H9 (cell line): ENCODE results near the gene GCG. TPM values are rescaled to one million over a fixed set of nuclear protein-coding genes. Genes with fewer than 3 reads are reported as not detected.

Source experiments
- DNase-seq: peaks from one replicate; pipeline ENCODE4 v3.0.0-alpha.2; 2017
- H2AFZ ChIP-seq: one replicate; pipeline ENCODE4 v1.6.1; 2013; ENCODE audit warnings: mild to moderate bottlenecking, low read length, control low read depth, moderate library complexity
- H2AK5ac ChIP-seq: 2 replicates; pipeline ENCODE4 v1.6.1; 2013; ENCODE audit warnings: low read length, control low read depth, mixed read lengths; ENCODE audit not compliant: insufficient read length
- H2BK120ac ChIP-seq: one replicate; pipeline ENCODE4 v1.6.1; 2013; ENCODE audit warnings: low read depth, mild to moderate bottlenecking, low read length, control low read depth, inconsistent platforms; ENCODE audit not compliant: poor library complexity, severe bottlenecking
- H2BK12ac ChIP-seq: 2 replicates; pipeline ENCODE4 v1.6.1; 2013; ENCODE audit warnings: low read length, control low read depth, mixed read lengths, low read depth; ENCODE audit not compliant: insufficient read length
- H2BK15ac ChIP-seq: 2 replicates; pipeline ENCODE4 v1.6.1; 2013; ENCODE audit warnings: low read depth, low read length, control low read depth
- H2BK20ac ChIP-seq: one replicate; pipeline ENCODE4 v1.6.1; 2013; ENCODE audit warnings: low read depth, mild to moderate bottlenecking, low read length, control low read depth, inconsistent platforms; ENCODE audit not compliant: poor library complexity, severe bottlenecking
- H2BK5ac ChIP-seq: 2 replicates; pipeline ENCODE4 v1.6.1; 2013; ENCODE audit warnings: low read length, control low read depth, mixed read lengths; ENCODE audit not compliant: insufficient read length
- H3K14ac ChIP-seq: 2 replicates; pipeline ENCODE4 v1.6.1; 2013; ENCODE audit warnings: low read length, control low read depth; ENCODE audit not compliant: insufficient read depth
- H3K18ac ChIP-seq: 2 replicates; pipeline ENCODE4 v1.6.1; 2013; ENCODE audit warnings: low read depth, mild to moderate bottlenecking, mixed read lengths, low read length, control low read depth; ENCODE audit not compliant: insufficient read length
- H3K23ac ChIP-seq: 2 replicates; pipeline ENCODE4 v1.6.1; 2013; ENCODE audit warnings: low read length, control low read depth, mixed read lengths, low read depth; ENCODE audit not compliant: insufficient read length
- H3K23me2 ChIP-seq: 2 replicates; pipeline ENCODE4 v1.6.1; 2013; ENCODE audit warnings: low read depth, mild to moderate bottlenecking, mixed read lengths, low read length, control low read depth; ENCODE audit not compliant: insufficient read length, poor library complexity, severe bottlenecking
- H3K27ac ChIP-seq: 2 replicates; pipeline ENCODE4 v1.5.1; 2013; ENCODE audit warnings: low read length, control low read depth, mixed read lengths, low read depth; ENCODE audit not compliant: insufficient read length
- H3K27me3 ChIP-seq: 2 replicates; pipeline ENCODE4 v1.6.1; 2013; ENCODE audit warnings: low read length, control low read depth, inconsistent platforms; ENCODE audit not compliant: insufficient read depth
- H3K4ac ChIP-seq: 2 replicates; pipeline ENCODE4 v1.6.1; 2013; ENCODE audit warnings: low read depth, mild to moderate bottlenecking, control low read depth, inconsistent platforms, low read length, moderate library complexity
- H3K4me1 ChIP-seq: 2 replicates; pipeline ENCODE4 v1.6.1; 2013; ENCODE audit warnings: low read length, control low read depth, inconsistent platforms; ENCODE audit not compliant: insufficient read depth
- H3K4me2 ChIP-seq: 2 replicates; pipeline ENCODE4 v1.6.1; 2013; ENCODE audit warnings: low read length, control low read depth, mixed read lengths; ENCODE audit not compliant: insufficient read length, insufficient read depth
- H3K56ac ChIP-seq: 2 replicates; pipeline ENCODE4 v1.6.1; 2013; ENCODE audit warnings: low read depth, mild to moderate bottlenecking, mixed read lengths, low read length, control low read depth; ENCODE audit not compliant: insufficient read length
- H3K79me1 ChIP-seq: 2 replicates; pipeline ENCODE4 v1.6.1; 2013; ENCODE audit warnings: low read depth, mild to moderate bottlenecking, moderate library complexity, low read length, control low read depth, inconsistent platforms; ENCODE audit not compliant: insufficient read depth, poor library complexity, severe bottlenecking
- H3K79me2 ChIP-seq: 2 replicates; pipeline ENCODE4 v1.6.1; 2013; ENCODE audit warnings: low read length, control low read depth, inconsistent platforms; ENCODE audit not compliant: insufficient read depth
- H3K9ac ChIP-seq: 2 replicates; pipeline ENCODE4 v1.6.1; 2013; ENCODE audit warnings: low read length, control low read depth, mixed read lengths; ENCODE audit not compliant: insufficient read length; ENCODE audit errors: extremely low read depth
- H3K9me3 ChIP-seq: one replicate; pipeline ENCODE4 v1.6.1; 2013; ENCODE audit warnings: low read depth, low read length, inconsistent platforms; ENCODE audit not compliant: control insufficient read depth
- H3T11ph ChIP-seq: one replicate; pipeline ENCODE4 v1.6.1; 2013; ENCODE audit warnings: mild to moderate bottlenecking, low read length, control low read depth, inconsistent platforms
- H4K20me1 ChIP-seq: one replicate; pipeline ENCODE4 v1.6.1; 2013; ENCODE audit not compliant: control insufficient read depth, insufficient read length, insufficient read depth
- H4K5ac ChIP-seq: 2 replicates; pipeline ENCODE4 v1.6.1; 2013; ENCODE audit warnings: low read depth, mild to moderate bottlenecking, mixed read lengths, low read length, control low read depth; ENCODE audit not compliant: insufficient read length
- H4K8ac ChIP-seq: replicated peaks from 2 replicates; pipeline ENCODE4 v1.6.1; 2013; ENCODE audit warnings: low read length, control low read depth, mixed read lengths, low read depth; ENCODE audit not compliant: insufficient read length
- H4K91ac ChIP-seq: 2 replicates; pipeline ENCODE4 v1.6.1; 2013; ENCODE audit warnings: low read depth, mild to moderate bottlenecking, moderate library complexity, mixed read lengths, low read length, control low read depth; ENCODE audit not compliant: insufficient read length
- H3K27ac Mint-ChIP-seq, 3 experiments: 2 replicates in 2 of 3; 3 replicates in 1 of 3; pipeline ENCODE4 v1.8.0; 2020 to 2021; ENCODE audit warnings: mixed read lengths in 3 of 3, mild to moderate bottlenecking in 1 of 3, moderate library complexity in 1 of 3
- H3K27me3 Mint-ChIP-seq: 2 replicates; pipeline ENCODE4 v1.8.0; 2021; ENCODE audit warnings: low read depth, mild to moderate bottlenecking, moderate library complexity, mixed read lengths
- H3K36me3 Mint-ChIP-seq, 3 experiments: 2 replicates in 2 of 3; 3 replicates in 1 of 3; pipeline ENCODE4 v1.8.0; 2020 to 2021; ENCODE audit warnings: low read depth in 3 of 3, mixed read lengths in 3 of 3; ENCODE audit not compliant: insufficient read depth in 1 of 3
- H3K4me1 Mint-ChIP-seq, 2 experiments: 2 replicates each; pipeline ENCODE4 v1.8.0; 2020; ENCODE audit warnings: mixed read lengths in 2 of 2
- H3K4me3 Mint-ChIP-seq, 2 experiments: 2 replicates in 1 of 2; 3 replicates in 1 of 2; pipeline ENCODE4 v1.8.0; 2020 to 2021; ENCODE audit warnings: mild to moderate bottlenecking in 2 of 2, mixed read lengths in 2 of 2, moderate library complexity in 1 of 2
- H3K9me3 Mint-ChIP-seq, 2 experiments: 2 replicates in 1 of 2; 3 replicates in 1 of 2; pipeline ENCODE4 v1.8.0; 2020; ENCODE audit warnings: mild to moderate bottlenecking in 2 of 2, mixed read lengths in 2 of 2, moderate library complexity in 1 of 2
- WGBS: extraction: QIAGEN DNeasy Blood & Tissue Kit; methylation state at CpG from one replicate; pipeline ENCODE4 v1.1.7; 2013; ENCODE audit warnings: missing lambda C conversion rate, low lambda C conversion rate, mixed read lengths; ENCODE audit not compliant: insufficient read length; ENCODE audit errors: extremely low coverage; 5-methylcytosine and 5-hydroxymethylcytosine counted together
- total RNA-seq: library from RNA; stranded (reverse); gene quantifications from 2 replicates; pipeline ENCODE4 v1.2.1, GENCODE V29; 2021
- TF ChIP-seq, protein P1 (sequence below): fragments of 200-600 bp; sonication (generic); conservative IDR thresholded peaks from 3 replicates; pipeline ENCODE4 v1.8.0; 2021; ENCODE audit warnings: antibody characterized with exemption, mild to moderate bottlenecking

The GCG gene
- total RNA-seq, 1 experiment from 2014 or later = not detected

DNA sequence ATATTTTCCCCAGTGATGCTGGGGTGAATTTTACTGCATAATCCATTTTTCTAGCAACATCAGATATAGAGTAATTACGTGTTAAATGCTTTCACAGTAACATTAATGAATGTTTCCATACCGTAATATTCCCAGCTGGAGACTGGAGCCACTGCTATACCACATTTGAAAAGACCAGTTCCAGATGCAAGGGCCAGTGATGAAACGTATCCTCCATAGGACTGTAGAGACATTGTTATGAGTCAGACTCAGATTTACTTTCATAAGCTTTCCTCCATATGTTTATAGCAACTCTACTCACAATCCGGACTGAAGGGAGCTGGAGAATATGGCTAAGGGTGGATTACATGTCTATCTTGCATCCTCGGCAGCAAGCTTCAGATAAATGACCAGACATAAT, 22.7 kb upstream of the GCG start:
- H2BK5ac ChIP-seq = no peak overlapping the region
- no peak overlapping the region for H3K14ac ChIP-seq
- H3K27me3 Mint-ChIP-seq = no peaks in the 10 kb centered on the region
- H3K4ac ChIP-seq = no peak overlapping the region
- H2BK12ac ChIP-seq = no peak overlapping the region
- no peaks in the 10 kb centered on the region for H3K9me3 Mint-ChIP-seq
- H3K4me1 Mint-ChIP-seq = peaks cover 11 to 12% of the 10 kb centered on the region in 2 experiments; a peak in 3 of 4 replicates
- H3K79me2 ChIP-seq = no peaks in the 10 kb centered on the region
- H3K23me2 ChIP-seq = no peaks in the 10 kb centered on the region
- no peak overlapping the region for H3K4me3 Mint-ChIP-seq
- no peak overlapping the region for H4K8ac ChIP-seq
- H4K5ac ChIP-seq = no peak overlapping the region
- H3K56ac ChIP-seq = no peak overlapping the region
- no peak overlapping the region for H3K9ac ChIP-seq
- H3K27me3 ChIP-seq = no peaks in the 10 kb centered on the region
- H2BK15ac ChIP-seq = no peak overlapping the region
- no peaks in the 10 kb centered on the region for H3K36me3 Mint-ChIP-seq
- no CpG with 5 or more reads among the region's 5 CpGs for WGBS
- TF ChIP-seq, protein P1, sequence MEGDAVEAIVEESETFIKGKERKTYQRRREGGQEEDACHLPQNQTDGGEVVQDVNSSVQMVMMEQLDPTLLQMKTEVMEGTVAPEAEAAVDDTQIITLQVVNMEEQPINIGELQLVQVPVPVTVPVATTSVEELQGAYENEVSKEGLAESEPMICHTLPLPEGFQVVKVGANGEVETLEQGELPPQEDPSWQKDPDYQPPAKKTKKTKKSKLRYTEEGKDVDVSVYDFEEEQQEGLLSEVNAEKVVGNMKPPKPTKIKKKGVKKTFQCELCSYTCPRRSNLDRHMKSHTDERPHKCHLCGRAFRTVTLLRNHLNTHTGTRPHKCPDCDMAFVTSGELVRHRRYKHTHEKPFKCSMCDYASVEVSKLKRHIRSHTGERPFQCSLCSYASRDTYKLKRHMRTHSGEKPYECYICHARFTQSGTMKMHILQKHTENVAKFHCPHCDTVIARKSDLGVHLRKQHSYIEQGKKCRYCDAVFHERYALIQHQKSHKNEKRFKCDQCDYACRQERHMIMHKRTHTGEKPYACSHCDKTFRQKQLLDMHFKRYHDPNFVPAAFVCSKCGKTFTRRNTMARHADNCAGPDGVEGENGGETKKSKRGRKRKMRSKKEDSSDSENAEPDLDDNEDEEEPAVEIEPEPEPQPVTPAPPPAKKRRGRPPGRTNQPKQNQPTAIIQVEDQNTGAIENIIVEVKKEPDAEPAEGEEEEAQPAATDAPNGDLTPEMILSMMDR = no peak
- H2BK20ac ChIP-seq = no peak overlapping the region
- no peak for DNase-seq
- 0 out of 2 replicates have a peak, but pooled peaks cover 2% of the 10 kb centered on the region for H3K4me1 ChIP-seq
- no peak overlapping the region for H2BK120ac ChIP-seq
- no peak overlapping the region for H3K23ac ChIP-seq
- no peak overlapping the region for H3K18ac ChIP-seq
- H3K27ac Mint-ChIP-seq = no peak overlapping the region
- H3K79me1 ChIP-seq = no peaks in the 10 kb centered on the region
- no peak overlapping the region for H3T11ph ChIP-seq
- no peaks in the 10 kb centered on the region for H4K20me1 ChIP-seq
- H4K91ac ChIP-seq = no peak overlapping the region
- H2AFZ ChIP-seq = no peak overlapping the region
- H2AK5ac ChIP-seq = no peak overlapping the region
- H3K9me3 ChIP-seq = no peaks in the 10 kb centered on the region
- no peak overlapping the region for H3K4me2 ChIP-seq
- no peak overlapping the region for H3K27ac ChIP-seq
